GM21529 (cell line): Measurements from ENCODE around the gene CD82.
"Not testable (repeated sequence)": the region's sequence is repeated elsewhere in the genome, so short reads cannot be mapped to it uniquely, and the experiment has no call there.

Source experiments
- ATAC-seq: cut with Tn5 transposase; IDR thresholded peaks from one replicate; pipeline ENCODE4 v1.9.1; 2021; ENCODE audit not compliant: unreplicated experiment

The CD82 gene

DNA sequence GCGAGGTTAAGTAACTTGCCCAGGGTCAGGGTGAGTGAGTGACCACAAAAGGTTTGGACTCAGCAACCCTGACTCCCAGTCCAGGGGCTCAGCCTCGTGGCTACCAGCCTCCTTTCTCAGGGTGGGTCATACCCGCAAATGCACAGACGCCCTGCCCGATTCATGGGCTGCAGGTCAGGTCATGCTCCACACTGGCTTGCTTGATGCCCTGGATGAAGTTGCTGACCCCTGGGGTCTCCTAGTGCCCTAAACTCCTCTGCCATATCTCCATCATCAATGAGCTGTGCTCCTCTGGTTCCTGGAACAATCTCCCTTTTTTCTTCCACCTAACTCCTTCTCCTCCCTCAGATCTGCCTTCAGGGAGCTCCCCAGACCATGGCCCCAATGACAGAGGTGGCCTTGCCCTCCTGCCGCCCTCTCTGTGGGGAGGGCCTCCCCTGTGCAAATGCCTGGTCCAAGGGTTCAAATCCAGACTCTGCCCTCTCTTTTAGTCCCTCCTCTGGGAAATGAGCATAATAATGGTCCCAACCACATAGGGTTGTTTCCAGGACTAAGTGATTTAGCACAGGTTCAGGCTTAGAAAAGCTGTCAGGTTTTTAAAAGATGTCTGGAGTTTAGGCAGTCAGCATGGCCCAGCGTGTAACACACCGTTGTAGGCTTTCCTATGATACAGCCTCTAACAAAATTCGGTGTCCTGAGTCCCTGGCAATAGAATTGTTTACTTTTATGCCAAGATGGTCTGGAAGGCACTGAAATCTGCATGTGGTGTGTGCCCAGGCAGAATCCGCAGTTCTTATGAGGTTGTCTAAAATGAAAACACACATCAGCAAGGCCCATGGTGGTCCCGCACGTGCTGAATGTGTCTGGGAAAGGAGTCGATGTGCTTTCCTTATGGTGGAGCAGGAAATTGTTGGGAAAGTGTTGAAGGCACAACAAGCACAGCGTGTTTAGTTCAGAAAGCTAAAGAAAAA lies 63.6 kb downstream of the CD82 start:
- ATAC-seq = no peak

DNA sequence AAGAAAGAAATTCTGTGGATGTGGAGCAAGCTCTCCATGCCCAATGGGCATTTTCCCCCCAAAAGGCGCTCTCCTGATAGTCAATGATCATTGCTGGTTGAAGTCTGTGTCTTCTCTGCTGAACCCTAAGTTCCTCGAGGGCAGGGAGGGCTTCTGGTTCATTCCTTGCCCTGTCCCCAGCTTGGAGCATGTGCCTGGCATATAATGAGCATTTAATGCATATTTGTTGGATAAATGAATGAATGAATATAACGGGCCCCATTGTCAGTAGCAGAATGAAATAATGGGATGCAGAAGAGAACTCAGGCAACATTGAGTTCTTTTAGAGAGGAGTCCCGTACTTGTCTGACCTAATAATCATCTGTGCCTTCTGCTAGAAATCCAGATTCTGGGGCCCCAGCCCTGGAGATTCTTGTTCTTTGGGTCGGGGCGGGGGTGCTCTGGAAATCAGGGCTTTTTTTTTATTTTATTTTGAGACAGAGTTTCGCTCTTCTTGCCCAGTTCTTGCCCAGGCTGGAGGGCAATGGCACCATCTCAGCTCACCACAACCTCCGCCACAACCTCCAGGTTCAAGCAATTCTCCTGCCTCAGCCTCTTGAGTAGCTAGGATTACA lies 64.4 kb downstream of the CD82 start:
- ATAC-seq = no peak

DNA sequence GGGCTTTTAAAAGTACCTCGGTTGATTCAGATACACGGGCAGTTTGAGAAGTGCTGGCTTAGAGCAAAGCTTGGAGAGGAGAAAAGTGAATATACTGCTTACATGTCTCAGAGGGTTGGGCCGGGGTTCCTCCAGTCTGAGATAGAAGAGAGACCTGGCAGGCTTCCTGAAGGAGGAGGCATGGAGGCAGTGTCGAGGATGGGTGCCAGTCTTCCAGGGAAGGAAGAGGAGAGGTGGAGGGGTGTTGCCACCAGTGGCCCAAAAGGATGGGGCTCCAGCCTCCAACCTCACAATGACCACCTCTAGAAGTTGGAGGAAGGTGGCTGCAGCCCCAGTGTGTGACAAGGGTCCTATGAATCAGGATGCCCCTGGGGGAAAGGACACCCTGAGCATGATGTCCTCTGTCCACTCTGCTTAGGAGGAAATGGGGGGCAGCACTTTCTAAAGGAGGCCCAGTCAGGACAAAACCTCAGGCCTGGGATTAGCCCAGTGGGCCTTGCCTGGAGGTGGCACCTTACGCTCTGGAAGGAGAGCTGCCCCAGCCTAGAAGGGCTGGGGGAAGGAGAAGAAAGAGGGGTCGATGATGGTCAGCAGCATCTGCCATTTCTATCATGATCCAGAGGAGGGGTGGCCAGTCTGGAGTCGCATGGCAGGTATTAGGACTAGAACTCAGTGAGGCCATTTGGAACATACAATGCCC lies 65.2 kb downstream of the CD82 start:
- no peak for ATAC-seq

DNA sequence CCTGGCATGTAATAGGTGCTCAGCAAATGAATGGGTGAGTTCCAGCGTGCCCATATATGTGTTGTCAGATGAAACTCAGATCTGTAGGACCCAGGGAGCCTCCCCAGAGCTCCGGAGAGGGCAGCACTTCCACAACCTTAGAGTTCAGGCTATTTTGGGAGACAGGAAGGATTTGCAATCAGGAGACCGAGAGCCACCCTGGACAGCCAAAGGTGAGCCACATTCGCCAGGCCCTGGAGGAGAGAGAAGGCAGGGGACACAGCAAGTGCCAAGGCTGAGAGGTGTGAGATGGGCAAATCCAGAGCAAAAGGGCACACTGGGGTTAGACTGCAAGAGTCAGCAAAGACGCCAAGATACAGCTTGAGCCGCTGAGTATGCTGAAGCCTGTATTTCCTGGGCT lies 66.4 kb downstream of the CD82 start:
- ATAC-seq = no peak

DNA sequence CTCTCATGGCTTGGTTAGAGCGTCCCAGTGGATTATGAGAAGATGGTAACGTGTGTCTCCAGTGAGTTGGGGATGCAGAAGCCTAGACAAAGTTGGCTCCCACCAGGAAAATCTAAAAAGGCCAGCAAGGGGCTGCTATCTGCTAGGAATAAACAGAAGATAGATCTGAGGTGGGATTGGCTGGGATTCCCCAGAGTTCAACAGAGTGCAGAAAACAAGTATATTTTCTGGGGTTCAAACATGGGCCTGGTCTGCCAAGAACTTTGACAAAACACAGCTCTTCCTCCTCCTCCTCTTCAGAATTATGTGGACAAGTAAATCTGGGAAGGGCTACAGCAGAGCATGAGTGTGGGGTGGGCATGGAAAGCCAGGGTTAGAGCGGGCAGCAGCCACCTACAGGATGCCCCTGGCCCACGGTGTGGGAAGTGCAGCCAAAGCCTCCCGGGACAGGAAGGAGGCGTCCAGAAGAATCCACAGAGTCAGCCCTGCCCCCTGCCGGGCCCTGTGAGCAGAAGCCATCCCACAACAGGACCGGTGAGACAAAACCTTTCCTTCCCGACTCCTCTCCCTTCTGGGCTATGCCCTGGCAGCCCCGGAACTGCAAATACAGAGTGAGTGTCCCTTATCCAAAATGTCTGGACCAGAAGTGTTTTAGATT lies 67.1 kb downstream of the CD82 start:
- no peak for ATAC-seq

DNA sequence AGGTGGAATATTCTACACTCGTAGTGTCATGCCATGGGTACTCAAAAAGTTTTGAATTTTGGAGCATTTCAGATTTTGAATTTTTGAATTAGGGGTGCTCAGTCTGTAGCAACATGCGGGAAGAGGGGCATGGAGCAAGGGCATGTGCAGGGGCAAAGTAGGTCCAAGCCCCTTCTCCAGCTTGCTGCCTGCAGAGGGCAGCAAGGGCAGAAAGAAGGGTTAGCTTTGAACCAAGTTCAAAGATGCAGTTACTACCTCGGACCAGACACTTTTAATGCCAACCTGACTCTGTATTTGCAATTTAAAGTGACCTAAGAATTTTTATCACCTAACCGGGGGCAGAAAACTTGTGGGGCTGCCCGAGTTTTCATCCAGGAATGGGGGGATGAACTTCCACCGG lies 68.2 kb downstream of the CD82 start:
- ATAC-seq = no peak

DNA sequence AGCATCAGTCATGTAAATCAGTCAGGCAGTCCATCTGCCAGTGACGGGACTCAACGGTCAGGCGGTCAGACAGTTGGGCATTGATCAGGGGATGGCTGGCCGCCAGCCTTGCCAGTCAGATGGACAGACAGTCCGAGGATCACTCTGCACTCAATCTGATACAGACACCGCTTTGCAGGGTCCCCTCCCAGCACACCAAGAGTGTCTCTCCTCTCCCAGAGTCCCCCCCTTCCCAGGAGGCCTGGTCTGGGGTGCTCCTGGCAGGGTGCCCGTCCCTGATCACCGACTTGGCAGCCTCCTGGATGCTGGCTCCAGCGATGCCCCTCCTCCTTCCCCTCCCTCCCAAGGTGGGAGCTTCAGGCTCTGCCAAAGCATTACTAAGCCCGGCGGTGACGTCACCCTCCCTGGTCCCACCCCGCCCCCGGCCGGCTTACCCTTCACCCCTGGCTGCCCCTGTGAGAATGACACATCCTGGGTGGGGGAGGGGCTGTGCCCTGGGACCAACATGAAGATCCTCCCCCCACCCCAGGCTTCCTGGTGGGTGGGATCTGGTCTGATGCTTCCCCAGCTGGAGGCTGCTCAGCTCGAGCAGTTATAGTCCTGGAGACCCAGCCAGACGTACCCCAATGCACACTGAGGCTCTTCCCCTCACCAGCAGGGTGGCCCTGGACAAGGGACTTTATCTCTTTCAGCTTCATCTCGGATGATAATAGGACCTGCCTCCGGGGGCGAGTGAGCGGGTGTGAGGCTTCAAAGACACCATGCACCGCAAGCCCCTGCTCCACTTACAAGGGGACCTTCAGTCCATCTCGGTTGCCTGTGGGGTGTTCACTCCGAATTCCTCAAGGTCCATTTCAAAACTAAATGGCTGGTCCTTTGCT lies 69.2 kb downstream of the CD82 start:
- no peak for ATAC-seq

DNA sequence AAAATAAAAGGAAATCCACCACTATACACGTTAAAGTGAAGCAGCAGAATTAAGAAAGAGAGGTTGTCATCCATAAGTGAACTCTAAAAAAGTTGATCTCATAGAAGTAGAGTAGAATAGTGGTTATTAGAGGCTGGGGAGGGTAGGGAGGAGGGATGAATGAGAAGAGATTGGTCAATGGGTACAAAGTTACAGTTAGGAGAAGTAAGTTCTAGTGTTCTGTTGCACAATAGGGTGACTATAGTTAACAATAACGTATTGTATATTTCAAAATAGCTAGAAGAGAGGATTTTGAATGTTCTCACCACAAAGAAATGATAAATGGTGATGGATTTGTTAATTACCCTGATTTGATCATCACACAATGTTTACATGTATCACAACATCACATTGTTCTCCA lies 72.0 kb downstream of the CD82 start:
- no peak for ATAC-seq

DNA sequence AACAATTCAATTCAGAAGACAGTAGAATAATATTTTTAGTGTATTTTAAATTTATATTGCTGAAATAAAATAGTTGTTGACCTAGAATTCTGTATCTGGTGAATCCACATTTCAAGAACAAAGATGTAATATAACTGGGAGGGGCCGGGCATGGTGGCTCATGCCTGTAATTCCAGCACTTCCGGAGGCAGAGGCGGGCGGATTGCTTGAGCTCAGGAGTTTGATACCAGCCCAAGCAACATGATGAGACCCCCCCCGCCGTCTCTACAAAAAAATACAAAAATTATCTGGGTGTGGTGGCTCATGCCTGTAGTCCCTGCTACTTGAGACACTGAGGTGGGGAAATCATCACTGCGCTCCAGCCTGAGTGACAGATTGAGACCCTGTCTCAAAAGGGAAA lies 72.6 kb downstream of the CD82 start:
- no peak for ATAC-seq

DNA sequence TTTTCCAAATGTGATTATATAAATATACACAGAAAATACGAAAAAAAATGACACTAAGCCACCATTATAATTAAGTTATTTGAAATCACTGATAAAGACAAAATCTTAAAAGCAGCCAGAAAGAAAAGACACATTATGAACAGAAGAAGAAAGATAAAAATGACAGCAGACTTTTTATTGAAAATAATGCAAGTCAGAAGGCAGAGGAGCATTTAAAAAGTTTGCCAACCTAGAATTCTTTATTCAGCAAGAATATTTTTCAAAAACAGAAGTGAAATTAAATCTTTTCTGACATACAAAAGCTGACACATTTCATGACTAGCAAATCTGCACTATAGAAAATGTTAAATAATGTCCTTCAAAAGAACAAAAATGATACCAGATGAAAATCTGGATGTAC lies 77.8 kb downstream of the CD82 start:
- no peak for ATAC-seq

DNA sequence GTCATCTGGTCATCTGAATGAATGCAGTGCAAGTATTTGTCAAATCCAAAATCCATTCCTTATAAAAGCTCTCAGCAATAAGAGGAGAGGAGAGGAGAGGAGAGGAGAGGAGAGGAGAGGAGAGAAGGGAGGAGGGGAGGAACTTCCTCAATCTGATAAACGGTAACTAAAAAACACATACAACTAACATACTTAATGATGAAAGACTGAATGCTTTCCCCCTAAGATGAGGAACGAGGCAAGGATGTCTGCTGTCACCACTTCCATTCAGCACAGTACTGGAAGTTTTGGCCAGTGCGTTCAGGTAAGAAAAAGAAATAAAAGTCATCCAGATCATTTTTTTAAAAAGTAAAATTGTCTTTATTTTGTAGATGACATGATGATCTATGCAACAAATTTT lies 80.4 kb downstream of the CD82 start:
- ATAC-seq = no peak

DNA sequence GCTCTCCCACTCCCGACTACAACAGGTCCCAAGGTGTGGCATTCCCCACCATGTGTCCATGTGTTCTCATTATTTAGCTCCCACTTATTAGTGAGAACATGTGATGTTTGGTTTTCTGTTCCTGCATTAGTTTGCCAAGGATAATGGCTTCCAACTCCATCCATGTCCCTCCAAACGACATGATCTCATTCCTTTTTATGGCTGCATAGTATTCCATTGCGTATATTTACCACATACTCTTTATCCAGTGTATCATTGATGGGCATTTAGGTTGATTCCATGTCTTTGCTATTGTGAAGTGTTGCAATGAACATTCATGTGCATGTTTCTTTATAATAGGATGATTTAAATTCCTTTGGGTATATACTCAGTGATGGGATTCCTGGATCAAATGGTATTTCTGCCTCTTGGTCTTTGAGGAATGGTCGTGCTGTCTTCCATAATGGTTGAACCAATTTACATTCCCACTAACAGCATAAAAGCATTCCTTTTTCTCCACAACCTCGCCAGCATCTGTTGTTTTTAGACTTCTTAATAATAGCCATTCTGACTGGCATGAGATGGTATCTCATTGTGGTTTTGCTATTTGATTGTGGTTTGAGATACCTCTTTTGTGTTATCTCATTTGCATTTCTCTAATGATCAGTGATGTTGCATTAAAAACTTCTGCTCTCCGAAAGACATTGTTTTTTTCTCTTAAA lies 81.9 kb downstream of the CD82 start:
- not testable (repeated sequence) for ATAC-seq

DNA sequence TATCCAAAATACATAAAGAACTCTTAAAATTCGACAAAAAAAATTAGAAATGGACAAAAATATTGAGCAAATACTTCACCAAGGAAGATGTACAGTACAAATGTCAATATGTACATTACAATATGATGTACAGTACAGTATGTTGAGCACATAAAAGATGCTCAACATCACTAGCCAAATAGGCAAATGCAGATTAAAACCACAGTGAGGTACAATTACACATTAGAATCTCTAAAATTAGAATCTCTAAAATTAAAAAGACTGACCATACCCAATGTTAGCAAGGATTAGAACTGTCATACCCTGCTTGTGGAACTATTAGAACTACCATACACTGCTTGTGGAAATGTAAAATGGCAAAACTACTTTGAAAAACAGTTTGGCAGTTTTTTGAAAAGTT lies 82.6 kb downstream of the CD82 start:
- ATAC-seq = no peak

DNA sequence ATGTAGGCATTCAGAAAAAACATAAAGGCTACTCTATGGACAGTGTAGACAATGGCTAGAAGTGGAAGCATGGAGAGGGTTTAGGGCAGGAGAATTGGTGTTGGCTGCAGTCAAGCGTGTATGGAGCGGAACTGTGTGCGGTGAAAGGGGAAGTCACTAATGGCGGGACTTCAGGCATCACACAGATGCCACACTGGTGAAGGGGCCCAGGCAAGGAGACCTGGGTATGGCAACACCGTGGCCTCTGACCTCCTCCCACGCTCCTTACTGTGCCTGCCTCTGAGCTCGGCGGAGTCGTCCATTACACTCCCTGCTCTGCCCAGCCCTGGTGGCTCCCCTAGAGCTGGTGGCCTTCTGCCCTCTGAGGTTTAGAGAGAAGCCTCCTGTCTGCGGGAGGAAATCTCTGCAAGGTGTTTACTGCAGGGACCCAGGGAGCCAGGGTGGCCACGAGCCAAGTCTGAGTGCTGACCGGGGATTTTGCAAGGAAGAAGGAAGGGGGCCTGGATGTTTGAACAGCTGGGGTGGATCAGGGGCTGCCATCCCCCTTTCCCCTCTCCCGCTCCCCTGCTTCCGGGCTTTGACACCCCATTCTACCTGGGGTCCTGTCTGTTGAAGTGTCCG lies 86.2 kb downstream of the CD82 start:
- no peak for ATAC-seq

DNA sequence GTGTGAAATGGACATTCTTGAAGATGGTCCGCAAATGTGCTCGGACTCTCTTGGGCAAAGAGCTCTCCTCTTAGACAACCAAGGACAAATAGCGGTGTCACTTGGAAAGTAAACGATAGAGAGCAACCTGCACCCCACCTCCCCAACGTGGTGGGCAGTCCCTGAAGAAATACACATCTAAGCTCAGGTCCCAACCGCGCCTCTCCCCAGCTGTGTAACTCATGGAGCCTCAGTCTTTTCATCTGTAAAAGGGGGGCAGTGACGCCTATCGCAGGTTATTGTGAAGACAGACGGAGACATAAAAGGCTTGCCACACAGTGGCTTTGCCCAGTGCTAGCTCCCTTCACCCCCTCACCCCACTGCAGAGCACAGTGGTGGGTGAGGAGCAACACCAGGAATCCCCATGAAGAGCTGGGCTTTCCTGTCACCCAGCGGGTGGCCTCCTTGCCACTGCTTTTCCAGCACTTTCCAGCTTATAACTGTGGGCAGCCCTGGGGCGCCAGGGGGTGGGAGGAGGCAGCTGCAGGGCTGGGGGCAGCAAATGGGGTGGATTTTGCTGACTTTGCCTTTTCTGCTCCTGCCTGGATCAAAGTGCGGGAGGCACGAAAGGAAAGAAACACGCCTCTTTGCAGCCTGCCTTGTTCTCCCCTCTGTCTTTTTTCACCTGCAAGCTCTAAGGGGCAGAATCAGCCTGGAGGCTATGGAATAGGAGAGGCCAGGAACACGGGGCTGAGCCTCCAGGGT lies 87.6 kb downstream of the CD82 start:
- ATAC-seq = no peak

DNA sequence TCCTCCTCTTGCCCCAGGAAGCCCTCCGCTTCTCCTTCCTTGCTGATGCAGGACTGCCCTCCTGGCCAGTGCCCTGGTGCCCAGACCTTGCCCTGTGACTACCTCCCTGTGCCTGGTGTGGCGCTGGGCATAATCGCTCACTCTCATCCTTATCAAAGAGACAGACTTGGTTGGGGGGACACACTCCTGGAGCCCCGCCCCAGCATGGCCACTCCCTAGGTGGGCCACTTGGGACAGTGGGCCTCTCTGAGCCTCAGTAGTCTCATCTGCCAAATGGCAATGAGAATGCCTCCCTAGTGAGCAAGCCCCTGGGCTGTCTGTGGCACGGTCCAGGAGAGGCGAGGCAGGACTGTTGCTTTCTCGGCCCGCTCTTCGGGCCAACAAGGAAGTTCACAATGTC lies 88.6 kb downstream of the CD82 start:
- no peak for ATAC-seq

DNA sequence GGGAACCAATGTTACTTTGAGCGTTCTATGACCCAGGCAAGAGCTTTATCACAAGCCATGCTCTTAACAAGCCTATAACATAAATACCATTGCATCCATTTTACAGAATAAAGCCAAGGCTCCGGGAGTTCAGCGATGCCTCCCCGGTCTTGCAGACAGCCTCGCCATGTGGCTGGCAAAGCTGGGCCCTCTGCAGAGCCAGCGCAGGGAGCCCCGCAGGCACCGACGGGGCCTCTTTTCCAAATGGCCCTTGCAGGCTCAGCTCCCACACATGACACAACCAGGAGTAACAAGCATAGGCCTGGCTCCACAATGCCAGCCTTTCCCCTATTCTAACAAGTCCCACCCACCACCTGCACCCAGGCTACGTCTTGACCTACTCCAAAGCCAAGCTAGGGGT lies 89.1 kb downstream of the CD82 start:
- no peak for ATAC-seq

DNA sequence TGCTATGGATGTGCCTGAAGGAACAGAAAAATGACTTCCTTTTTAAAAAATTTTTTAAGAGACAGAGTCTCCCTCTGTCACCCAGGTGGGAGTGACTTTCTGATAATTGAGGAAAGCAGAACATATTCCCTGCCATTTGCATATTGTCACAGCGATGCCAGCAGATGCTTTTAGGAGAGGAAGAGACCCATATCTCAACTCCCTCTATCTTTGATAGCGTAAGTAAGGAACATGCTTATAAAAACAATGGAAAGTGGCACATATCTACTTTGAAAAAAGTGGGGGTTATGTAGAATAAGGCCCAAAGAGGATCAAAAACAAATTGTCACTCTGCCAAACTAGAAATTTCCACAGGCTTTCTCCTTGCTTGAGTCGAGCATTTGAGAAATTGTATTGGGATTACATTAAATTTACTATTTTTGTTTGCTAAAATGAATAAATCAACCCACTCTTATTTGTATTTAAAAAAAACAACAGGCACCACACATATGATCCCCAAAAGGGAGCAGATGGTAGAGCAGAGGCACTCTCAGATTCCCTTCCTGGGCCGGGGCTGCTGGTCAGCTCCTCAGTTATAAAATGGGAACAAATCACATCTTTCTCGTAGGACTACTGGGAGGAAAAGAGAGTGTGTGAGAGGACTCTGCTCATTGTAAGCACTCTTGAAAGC lies 92.5 kb downstream of the CD82 start:
- no peak for ATAC-seq
